DND-41 (cell line): ENCODE measurements around the gene THRB.

ENCODE experiments used
- EZH2 ChIP-seq: IDR thresholded peaks from 3 replicates; pipeline ENCODE4 v1.6.1; 2012; ENCODE audit warnings: borderline replicate concordance, low read depth, mild to moderate bottlenecking, moderate library complexity, low read length, inconsistent platforms; ENCODE audit not compliant: severe bottlenecking
- TF ChIP-seq, protein P1 (sequence below): IDR thresholded peaks from 2 replicates; pipeline ENCODE4 v1.5.1; 2012; ENCODE audit warnings: borderline replicate concordance, low read length, moderate library complexity, mild to moderate bottlenecking; ENCODE audit not compliant: poor library complexity, severe bottlenecking; ENCODE audit errors: extremely low read depth

DNA sequence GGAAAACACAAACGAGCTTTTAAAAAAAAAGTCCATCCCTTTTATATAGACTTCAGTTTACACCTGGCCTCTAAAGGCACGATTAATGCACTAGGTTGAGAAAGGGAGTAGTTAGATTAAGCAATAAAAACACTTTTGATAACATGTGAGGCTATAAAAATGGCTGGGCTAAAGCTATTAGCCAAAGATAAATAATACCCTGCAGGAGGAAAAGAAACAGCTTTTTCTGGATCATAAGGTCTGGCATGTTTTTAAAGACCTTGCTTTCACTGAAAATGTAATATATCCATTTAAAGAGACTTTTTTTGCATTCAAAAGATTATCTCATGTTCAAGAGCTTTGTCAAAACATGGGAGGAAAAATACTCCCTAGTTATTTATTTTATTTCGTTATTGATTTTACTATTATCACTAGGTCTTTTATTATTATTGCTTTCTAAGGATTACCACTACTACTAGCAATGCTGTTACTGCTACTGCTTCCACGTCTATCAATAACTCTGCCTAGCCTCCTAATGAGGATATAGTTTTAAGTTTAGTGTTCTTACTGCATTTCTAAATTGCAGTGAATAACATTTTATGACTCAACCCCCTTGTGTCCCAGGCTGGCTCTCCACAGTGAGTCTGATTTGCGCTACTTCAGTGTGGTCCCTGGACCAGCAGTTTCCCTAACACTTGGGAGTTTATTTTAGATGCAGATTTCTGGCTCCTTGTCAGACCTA is 93.4 kb downstream of the THRB start:
- TF ChIP-seq, protein P1, sequence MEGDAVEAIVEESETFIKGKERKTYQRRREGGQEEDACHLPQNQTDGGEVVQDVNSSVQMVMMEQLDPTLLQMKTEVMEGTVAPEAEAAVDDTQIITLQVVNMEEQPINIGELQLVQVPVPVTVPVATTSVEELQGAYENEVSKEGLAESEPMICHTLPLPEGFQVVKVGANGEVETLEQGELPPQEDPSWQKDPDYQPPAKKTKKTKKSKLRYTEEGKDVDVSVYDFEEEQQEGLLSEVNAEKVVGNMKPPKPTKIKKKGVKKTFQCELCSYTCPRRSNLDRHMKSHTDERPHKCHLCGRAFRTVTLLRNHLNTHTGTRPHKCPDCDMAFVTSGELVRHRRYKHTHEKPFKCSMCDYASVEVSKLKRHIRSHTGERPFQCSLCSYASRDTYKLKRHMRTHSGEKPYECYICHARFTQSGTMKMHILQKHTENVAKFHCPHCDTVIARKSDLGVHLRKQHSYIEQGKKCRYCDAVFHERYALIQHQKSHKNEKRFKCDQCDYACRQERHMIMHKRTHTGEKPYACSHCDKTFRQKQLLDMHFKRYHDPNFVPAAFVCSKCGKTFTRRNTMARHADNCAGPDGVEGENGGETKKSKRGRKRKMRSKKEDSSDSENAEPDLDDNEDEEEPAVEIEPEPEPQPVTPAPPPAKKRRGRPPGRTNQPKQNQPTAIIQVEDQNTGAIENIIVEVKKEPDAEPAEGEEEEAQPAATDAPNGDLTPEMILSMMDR = no peak
- no peak for TF ChIP-seq EZH2
